Neural crest cell (in vitro differentiated cells): Measurements from ENCODE around the gene UFSP2. TPM values are rescaled to one million over a fixed set of nuclear protein-coding genes. Genes with fewer than 3 reads are reported as not detected.

Experiments
- DNase-seq: peaks from one replicate; pipeline ENCODE4 v3.0.0; 2021; ENCODE audit warnings: low read depth, mixed read lengths, low spot score
- H3K27ac Mint-ChIP-seq: one replicate; pipeline ENCODE4 v1.8.0; 2021; ENCODE audit warnings: mild to moderate bottlenecking, mixed read lengths; ENCODE audit not compliant: unreplicated experiment
- H3K27me3 Mint-ChIP-seq: 2 replicates; pipeline ENCODE4 v1.8.0; 2021; ENCODE audit warnings: low read depth, mild to moderate bottlenecking, mixed read lengths
- H3K36me3 Mint-ChIP-seq: 2 replicates; pipeline ENCODE4 v1.8.0; 2021; ENCODE audit warnings: low read depth, mild to moderate bottlenecking, mixed read lengths
- H3K4me1 Mint-ChIP-seq: 2 replicates; pipeline ENCODE4 v1.8.0; 2021; ENCODE audit warnings: mixed read lengths
- H3K4me3 Mint-ChIP-seq: one replicate; pipeline ENCODE4 v1.8.0; 2021; ENCODE audit warnings: mild to moderate bottlenecking, mixed read lengths
- H3K9me3 Mint-ChIP-seq: 2 replicates; pipeline ENCODE4 v1.8.0; 2021; ENCODE audit warnings: mixed read lengths
- CTCF ChIP-seq: fragments of 200-600 bp; sonication (generic); conservative IDR thresholded peaks from 2 replicates; pipeline ENCODE4 v1.5.0; 2021; ENCODE audit warnings: antibody characterized with exemption, mild to moderate bottlenecking
- total RNA-seq: library from RNA; stranded (reverse); gene quantifications from 2 replicates; pipeline ENCODE4 v1.2.1, GENCODE V29; 2021

Gene UFSP2
- total RNA-seq, 1 donor from 2014 or later, result 28.6 TPM

GRCh38 chr4:185426960-185427688, 1.4 kb upstream of the UFSP2 start:
- no peak for DNase-seq
- Mint-ChIP-seq H3K9me3 (no peaks in the 10 kb centered on the region), H3K27ac (no peak overlapping the region), H3K4me1 (peaks cover 20% of the 10 kb centered on the region), H3K27me3 (no peaks in the 10 kb centered on the region), H3K36me3 (no peaks in the 10 kb centered on the region), H3K4me3 (peak overlapping the region; percentile 43)
- TF ChIP-seq CTCF, result no peak

- no peak for DNase-seq
Measured at GRCh38 chr4:185424905-185425646, 688 bp downstream of the UFSP2 start.

GRCh38 chr4:185421366-185422124, 4.2 kb downstream of the UFSP2 start:
- no peak for DNase-seq
- no peak overlapping the region for H3K4me3 Mint-ChIP-seq
- peaks cover 4% of the 10 kb centered on the region for H3K36me3 Mint-ChIP-seq
- H3K27me3 Mint-ChIP-seq, result no peaks in the 10 kb centered on the region
- H3K9me3 Mint-ChIP-seq, result no peaks in the 10 kb centered on the region
- H3K4me1 Mint-ChIP-seq, result peaks cover 20% of the 10 kb centered on the region
- TF ChIP-seq CTCF, result no peak
- no peak overlapping the region for H3K27ac Mint-ChIP-seq

More at GRCh38 chr4:185424905-185425646, 688 bp downstream of the UFSP2 start:
- Mint-ChIP-seq H3K36me3 (no peaks in the 10 kb centered on the region), H3K4me3 (peak overlapping the region; percentile 85), H3K27ac (peak overlapping the region; percentile 100), H3K27me3 (no peaks in the 10 kb centered on the region), H3K4me1 (peaks cover 20% of the 10 kb centered on the region), H3K9me3 (no peaks in the 10 kb centered on the region)
- TF ChIP-seq CTCF, result no peak

- H3K4me1 Mint-ChIP-seq, result no peaks in the 10 kb centered on the region
- no peak for DNase-seq
- H3K27ac Mint-ChIP-seq, result no peak overlapping the region
- no peak overlapping the region for H3K4me3 Mint-ChIP-seq
- no peaks in the 10 kb centered on the region for H3K9me3 Mint-ChIP-seq
- H3K27me3 Mint-ChIP-seq, result no peaks in the 10 kb centered on the region
- no peak for TF ChIP-seq CTCF
- H3K36me3 Mint-ChIP-seq, result peaks cover 4% of the 10 kb centered on the region
Measured at GRCh38 chr4:185416955-185417354, 8.8 kb downstream of the UFSP2 start.

- Mint-ChIP-seq H3K27ac (no peak overlapping the region), H3K27me3 (no peaks in the 10 kb centered on the region), H3K36me3 (peaks cover 6% of the 10 kb centered on the region), H3K4me3 (no peak overlapping the region), H3K4me1 (no peaks in the 10 kb centered on the region), H3K9me3 (peaks cover 3% of the 10 kb centered on the region)
- no peak for DNase-seq
- TF ChIP-seq CTCF, result no peak
Measured at GRCh38 chr4:185412412-185412811, 13.4 kb downstream of the UFSP2 start.
